HCT116 (cell line): ENCODE measurements around the gene SDF2L1. TPM values are rescaled to one million over a fixed set of nuclear protein-coding genes. Genes with fewer than 3 reads are reported as not detected.

ENCODE experiments used
- ATAC-seq: fragments of 200-7000 bp; cut with Tn5 transposase; 2 replicates; pipeline ENCODE4 v1.9.1; 2020; ENCODE audit warnings: mild to moderate bottlenecking, moderate library complexity
- BruUV-seq: library from RNA; stranded (reverse); fragments of 400-500 nt; replicated peaks from 2 replicates; lab custom pipeline; 2021; lab: Mats Ljungman, UMichigan
- CTCF ChIA-PET: fragments of 300-600 bp; sonication (Branson Sonifier 250); formaldehyde crosslinking; loops from one replicate; lab custom pipeline; 2021; ENCODE audit warnings: antibody characterized with exemption; lab: Charles Lee
- POLR2A ChIA-PET: fragments of 300-600, 350-600 bp; sonication (Branson Sonifier 250); formaldehyde crosslinking; loops from one replicate; lab custom pipeline; 2021; ENCODE audit warnings: antibody characterized with exemption; lab: Charles Lee
- RAD21 ChIA-PET, 2 experiments: fragments of 300-600 bp; sonication (Branson Sonifier 250); formaldehyde crosslinking; loops; one replicate each; lab custom pipeline; 2023; ENCODE audit warnings: low total read pairs in 2 of 2; ENCODE audit not compliant: uncharacterized antibody in 2 of 2, unreplicated experiment in 2 of 2, low non-redundant PET in 1 of 2; lab: Charles Lee
- DNase-seq: peaks from one replicate; pipeline ENCODE4 v3.0.0-alpha.2; 2010; ENCODE audit warnings: low read depth, low spot score
- H2AFZ ChIP-seq: fragments of 200-600 bp; shearing (Covaris generic), sonication (generic); 2 replicates; pipeline ENCODE4 v1.6.1; 2017; ENCODE audit warnings: low read depth, mixed run types, mixed read lengths, antibody characterized with exemption, low read length; ENCODE audit not compliant: poor library complexity, severe bottlenecking
- H3K27ac ChIP-seq: 2 replicates; pipeline ENCODE4 v1.5.1; 2012; ENCODE audit warnings: low read depth, low read length
- H3K27me3 ChIP-seq: fragments of 200-600 bp; sonication (generic); 2 replicates; pipeline ENCODE4 v1.6.1; 2016; ENCODE audit warnings: mixed run types, low read length, mixed read lengths; ENCODE audit not compliant: insufficient read depth
- H3K36me3 ChIP-seq, 2 experiments: fragments of 200-500 bp in 1 of 2; fragments of 200-600 bp in 1 of 2; sonication (Bioruptor generic) in 1 of 2; sonication (generic) in 1 of 2; 2 replicates each; pipeline versions ENCODE4 v1.5.1 to v1.6.1; 2014 to 2016; ENCODE audit warnings: low read length in 2 of 2, inconsistent platforms in 1 of 2, mixed read lengths in 1 of 2, mixed run types in 1 of 2; ENCODE audit not compliant: insufficient read depth in 2 of 2, control insufficient read depth in 1 of 2
- H3K4me1 ChIP-seq, 2 experiments: fragments of 200-600 bp in 1 of 2; sonication (generic) in 1 of 2; 2 replicates each; pipeline versions ENCODE4 v1.5.1 to v1.6.1; 2012 to 2017; ENCODE audit warnings: low read length in 2 of 2, inconsistent platforms in 1 of 2, mild to moderate bottlenecking in 1 of 2, mixed read lengths in 1 of 2, mixed run types in 1 of 2, moderate library complexity in 1 of 2; ENCODE audit not compliant: insufficient read depth in 2 of 2, control insufficient read depth in 1 of 2
- H3K4me2 ChIP-seq: fragments of 200-600 bp; sonication (generic); 2 replicates; pipeline ENCODE4 v1.6.1; 2017; ENCODE audit warnings: mixed run types, low read length, mixed read lengths
- H3K4me3 ChIP-seq, 2 experiments: fragments of 200-600 bp in 1 of 2; sonication (generic) in 1 of 2; replicated peaks in 1 of 2; 2 replicates each; pipeline ENCODE4 v1.5.1; 2011 to 2016; ENCODE audit warnings: low read length in 2 of 2, control low read depth in 1 of 2, low read depth in 1 of 2, mild to moderate bottlenecking in 1 of 2, mixed read lengths in 1 of 2, mixed run types in 1 of 2
- H3K79me2 ChIP-seq: fragments of 200-600 bp; sonication (generic); 2 replicates; pipeline ENCODE4 v1.6.1; 2017; ENCODE audit warnings: mild to moderate bottlenecking, mixed run types, low read length, moderate library complexity, mixed read lengths; ENCODE audit not compliant: insufficient read depth
- H3K9ac ChIP-seq: fragments of 200-600 bp; sonication (generic); 2 replicates; pipeline ENCODE4 v1.6.1; 2016; ENCODE audit warnings: low read length, mixed read lengths
- H3K9me2 ChIP-seq: fragments of 200-600 bp; sonication (generic), shearing (Covaris generic); 2 replicates; pipeline ENCODE4 v1.6.1; 2017; ENCODE audit warnings: mixed run types, mild to moderate bottlenecking, moderate library complexity; ENCODE audit not compliant: insufficient read depth
- H3K9me3 ChIP-seq, 2 experiments: fragments of 200-500 bp in 1 of 2; fragments of 200-600 bp in 1 of 2; sonication (Bioruptor generic) in 1 of 2; sonication (generic) in 1 of 2; 2 replicates each; pipeline ENCODE4 v1.6.1; 2014 to 2017; ENCODE audit warnings: low read length in 2 of 2, mixed read lengths in 2 of 2, inconsistent platforms in 1 of 2, low read depth in 1 of 2, mild to moderate bottlenecking in 1 of 2, mixed run types in 1 of 2, moderate library complexity in 1 of 2; ENCODE audit not compliant: control insufficient read depth in 1 of 2, insufficient read depth in 1 of 2
- H4K20me1 ChIP-seq: fragments of 200-600 bp; sonication (generic), shearing (Covaris generic); 2 replicates; pipeline ENCODE4 v1.6.1; 2017; ENCODE audit warnings: mixed run types, mild to moderate bottlenecking, moderate library complexity; ENCODE audit not compliant: insufficient read depth
- CTCF ChIP-seq, 3 experiments: fragments of 200-600 bp in 1 of 3; sonication (generic) in 1 of 3; IDR thresholded peaks in 2 of 3; conservative IDR thresholded peaks in 1 of 3; 2 replicates each; pipeline ENCODE4 v1.5.1; 2012 to 2017; ENCODE audit warnings: low read depth in 2 of 3, low read length in 2 of 3, antibody characterized with exemption in 1 of 3, borderline replicate concordance in 1 of 3, control low read depth in 1 of 3, mild to moderate bottlenecking in 1 of 3, mixed read lengths in 1 of 3, mixed run types in 1 of 3, moderate library complexity in 1 of 3; ENCODE audit not compliant: insufficient read depth in 1 of 3
- JUND ChIP-seq: IDR thresholded peaks from 2 replicates; pipeline ENCODE4 v1.6.1; 2012
- POLR2A ChIP-seq: IDR thresholded peaks from 2 replicates; pipeline ENCODE4 v1.7.0; 2011; ENCODE audit warnings: borderline replicate concordance; ENCODE audit not compliant: insufficient read depth, insufficient read length; ENCODE audit errors: extremely low read depth
- POLR2AphosphoS5 ChIP-seq: IDR thresholded peaks from 2 replicates; pipeline ENCODE4 v1.6.1; 2011; ENCODE audit warnings: mild to moderate bottlenecking, low read depth, low read length, moderate library complexity
- SP1 ChIP-seq: IDR thresholded peaks from 2 replicates; pipeline ENCODE4 v1.6.1; 2012; ENCODE audit warnings: low read depth
- YY1 ChIP-seq: IDR thresholded peaks from 2 replicates; pipeline ENCODE4 v1.6.1; 2011; ENCODE audit warnings: low read length, low read depth, moderate library complexity, mild to moderate bottlenecking; ENCODE audit not compliant: insufficient replicate concordance; ENCODE audit errors: extremely low read depth
- intact Hi-C: fragments of 100-400 bp; cut with micrococcal nuclease; formaldehyde crosslinking; loops from 2 replicates; pipeline ENCODE4 v1.10.0; 2022
- total RNA-seq: library from RNA; stranded (reverse); gene quantifications from one replicate; pipeline ENCODE4 v1.2.1, GENCODE V29; 2021; ENCODE audit not compliant: unreplicated experiment

The SDF2L1 gene
- total RNA-seq, 1 experiment from 2014 or later, result 86.2 TPM

- ChIA-PET POLR2A (no interaction called here), RAD21 (no interaction called here)
- Histone ChIP-seq H3K4me2 (no peak overlapping the region), H3K27ac (peak overlapping the region; percentile 19; the same call in 1 of the 2 replicates), H3K9me2 (no peaks in the 10 kb centered on the region), H3K4me1 (peaks cover 9 to 34% of the 10 kb centered on the region in 2 experiments), H3K36me3 (peaks cover 0 to 33% of the 10 kb centered on the region in 2 experiments; a peak in 1 of 4 replicates), H4K20me1 (no peaks in the 10 kb centered on the region), H3K9me3 (no peaks in the 10 kb centered on the region), H3K27me3 (no peaks in the 10 kb centered on the region)
- intact Hi-C loops, result no loop called here
- no TSS peak for BruUV-seq
- DNase-seq, result no peak
- no peak for ATAC-seq
- TF ChIP-seq POLR2AphosphoS5, result peak; percentile 38; the same call in 1 of the 2 replicates
- TF ChIP-seq CTCF (IDR thresholded peaks at IDR 0.05 in 2 of 3, conservative IDR thresholded peaks at IDR 0.05 in 1 of 3; ENCODE audit: borderline replicate concordance in 1 of 3, insufficient read depth in 1 of 3, low read depth in 2 of 3, low read length in 2 of 3), result no peak
- TF ChIP-seq SP1, result no peak
- no peak for TF ChIP-seq YY1
- no peak for TF ChIP-seq JUND
- no peak for TF ChIP-seq POLR2A
- TF ChIP-seq, all 23 proteins: peak for 1
- H3K79me2 ChIP-seq, result peaks cover 62% of the 10 kb centered on the region
- CTCF ChIA-PET, result interaction anchor here (1.0 kb wide), 1 partner anchor 11 kb away, joined by 4 read pairs; no protein-coding TSS in a partner anchor
- H3K4me3 ChIP-seq, result no peak overlapping the region
- no peak overlapping the region for H3K9ac ChIP-seq
- H2AFZ ChIP-seq, result no peak overlapping the region
These were observed 15.9 kb upstream of the SDF2L1 start for GRCh38 chr22:21626073-21626734.
